ENCODE measurements around the gene FANCI. TPM values are rescaled to one million over a fixed set of nuclear protein-coding genes. Genes with fewer than 3 reads are reported as not detected.

Gene FANCI
- total RNA-seq, 1 donor from 2014 or later, result 7.8 TPM

DNA sequence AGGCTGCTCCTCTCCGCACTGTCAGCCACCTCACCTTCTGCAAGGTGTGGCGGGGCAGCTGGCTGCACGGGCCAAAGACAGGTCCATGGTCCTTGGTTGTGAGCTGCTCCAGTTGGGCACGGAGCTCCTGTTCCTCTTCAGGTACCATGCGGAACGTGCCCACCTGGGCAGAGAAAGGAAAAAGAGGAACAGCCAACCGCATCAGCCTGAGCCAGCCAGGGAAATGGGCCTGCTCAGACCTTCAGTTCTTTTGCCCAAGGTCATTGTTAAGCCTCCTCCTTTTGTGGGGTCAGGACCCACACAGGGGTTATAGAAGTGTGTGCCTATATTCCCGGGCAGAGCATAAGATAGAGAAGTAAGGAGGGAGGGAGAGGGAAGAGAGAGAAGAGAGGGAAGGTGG lies 25.2 kb upstream of the FANCI start:
- no peaks in the 10 kb centered on the region for H3K36me3 ChIP-seq
- H3K4me3 ChIP-seq, result no peak overlapping the region
- H3K27me3 ChIP-seq (ENCODE audit: low read depth), result no peaks in the 10 kb centered on the region
- ATAC-seq (no peak), DNase-seq (no peak)
- TF ChIP-seq, protein P1, sequence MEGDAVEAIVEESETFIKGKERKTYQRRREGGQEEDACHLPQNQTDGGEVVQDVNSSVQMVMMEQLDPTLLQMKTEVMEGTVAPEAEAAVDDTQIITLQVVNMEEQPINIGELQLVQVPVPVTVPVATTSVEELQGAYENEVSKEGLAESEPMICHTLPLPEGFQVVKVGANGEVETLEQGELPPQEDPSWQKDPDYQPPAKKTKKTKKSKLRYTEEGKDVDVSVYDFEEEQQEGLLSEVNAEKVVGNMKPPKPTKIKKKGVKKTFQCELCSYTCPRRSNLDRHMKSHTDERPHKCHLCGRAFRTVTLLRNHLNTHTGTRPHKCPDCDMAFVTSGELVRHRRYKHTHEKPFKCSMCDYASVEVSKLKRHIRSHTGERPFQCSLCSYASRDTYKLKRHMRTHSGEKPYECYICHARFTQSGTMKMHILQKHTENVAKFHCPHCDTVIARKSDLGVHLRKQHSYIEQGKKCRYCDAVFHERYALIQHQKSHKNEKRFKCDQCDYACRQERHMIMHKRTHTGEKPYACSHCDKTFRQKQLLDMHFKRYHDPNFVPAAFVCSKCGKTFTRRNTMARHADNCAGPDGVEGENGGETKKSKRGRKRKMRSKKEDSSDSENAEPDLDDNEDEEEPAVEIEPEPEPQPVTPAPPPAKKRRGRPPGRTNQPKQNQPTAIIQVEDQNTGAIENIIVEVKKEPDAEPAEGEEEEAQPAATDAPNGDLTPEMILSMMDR (IDR thresholded peaks at IDR 0.05), result no peak
- H3K4me1 ChIP-seq, result no peaks in the 10 kb centered on the region
- H3K9me3 ChIP-seq, result no peaks in the 10 kb centered on the region
- intact Hi-C loops (cut with DNase I), result no loop called here
- H3K27ac ChIP-seq, result no peak overlapping the region

DNA sequence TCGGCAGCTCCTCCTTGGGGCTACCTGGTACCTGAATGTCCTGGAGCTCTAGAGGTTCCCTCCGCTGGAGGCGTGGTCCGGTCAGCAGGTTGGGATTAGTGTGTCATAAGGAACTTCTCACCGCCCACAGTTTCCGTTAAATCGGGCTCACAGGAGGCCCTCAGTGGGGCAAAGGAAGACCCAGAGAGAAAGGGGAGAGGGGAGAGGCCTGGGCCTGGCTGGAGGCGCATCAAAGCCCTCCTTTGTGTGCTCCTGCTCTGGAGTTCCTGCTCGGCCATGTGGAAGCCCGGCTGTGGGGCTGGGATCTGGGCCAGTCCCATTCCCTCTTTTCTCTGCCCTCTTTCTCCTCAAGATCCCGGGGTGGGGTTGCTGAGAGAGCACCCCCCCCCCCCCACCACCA lies 22.2 kb upstream of the FANCI start, which contains the start of gene RLBP1:
TSS of gene RLBP1 (minus strand) at position 37 of the 400 bp plus-strand sequence. CDS start 2,604 bp downstream, outside the sequence.
- intact Hi-C loops (cut with DNase I), result no loop called here
- Histone ChIP-seq H3K9me3 (no peaks in the 10 kb centered on the region), H3K27ac (no peak within 1 kb of the TSS), H3K36me3 (no peaks in the 10 kb centered on the region), H3K27me3 (ENCODE audit: low read depth) (no peaks in the 10 kb centered on the region), H3K4me1 (no peaks in the 10 kb centered on the region), H3K4me3 (no peak within 1 kb of the TSS)
- TF ChIP-seq, protein P1 (IDR thresholded peaks at IDR 0.05), result no peak
- no peak for DNase-seq
- ATAC-seq, result no peak

DNA sequence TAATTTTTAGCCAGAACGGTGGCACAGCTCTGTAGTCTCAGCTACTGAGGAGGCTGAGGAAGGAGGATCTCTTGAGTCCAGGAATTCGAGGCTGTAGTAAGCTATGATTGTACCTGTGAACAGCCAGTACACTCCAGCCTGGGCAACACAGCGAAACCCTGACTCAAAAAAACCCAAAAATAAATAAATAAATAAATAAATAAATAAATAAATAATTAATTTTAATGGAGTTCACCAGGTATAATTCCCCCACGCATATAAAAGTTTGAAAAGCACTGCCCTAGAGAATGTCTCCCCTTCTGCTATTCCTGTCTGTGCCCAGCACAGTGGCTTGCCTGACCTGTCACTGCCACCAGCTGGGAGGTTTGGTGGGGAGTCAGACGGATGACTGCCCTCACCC lies 18.2 kb upstream of the FANCI start:
- intact Hi-C loops (cut with DNase I), result no loop called here
- no peak for ATAC-seq
- Histone ChIP-seq H3K27me3 (ENCODE audit: low read depth) (no peaks in the 10 kb centered on the region), H3K36me3 (no peaks in the 10 kb centered on the region), H3K4me3 (no peak overlapping the region), H3K4me1 (no peaks in the 10 kb centered on the region), H3K27ac (no peak overlapping the region), H3K9me3 (no peaks in the 10 kb centered on the region)
- DNase-seq, result no peak
- TF ChIP-seq, protein P1 (IDR thresholded peaks at IDR 0.05), result no peak

DNA sequence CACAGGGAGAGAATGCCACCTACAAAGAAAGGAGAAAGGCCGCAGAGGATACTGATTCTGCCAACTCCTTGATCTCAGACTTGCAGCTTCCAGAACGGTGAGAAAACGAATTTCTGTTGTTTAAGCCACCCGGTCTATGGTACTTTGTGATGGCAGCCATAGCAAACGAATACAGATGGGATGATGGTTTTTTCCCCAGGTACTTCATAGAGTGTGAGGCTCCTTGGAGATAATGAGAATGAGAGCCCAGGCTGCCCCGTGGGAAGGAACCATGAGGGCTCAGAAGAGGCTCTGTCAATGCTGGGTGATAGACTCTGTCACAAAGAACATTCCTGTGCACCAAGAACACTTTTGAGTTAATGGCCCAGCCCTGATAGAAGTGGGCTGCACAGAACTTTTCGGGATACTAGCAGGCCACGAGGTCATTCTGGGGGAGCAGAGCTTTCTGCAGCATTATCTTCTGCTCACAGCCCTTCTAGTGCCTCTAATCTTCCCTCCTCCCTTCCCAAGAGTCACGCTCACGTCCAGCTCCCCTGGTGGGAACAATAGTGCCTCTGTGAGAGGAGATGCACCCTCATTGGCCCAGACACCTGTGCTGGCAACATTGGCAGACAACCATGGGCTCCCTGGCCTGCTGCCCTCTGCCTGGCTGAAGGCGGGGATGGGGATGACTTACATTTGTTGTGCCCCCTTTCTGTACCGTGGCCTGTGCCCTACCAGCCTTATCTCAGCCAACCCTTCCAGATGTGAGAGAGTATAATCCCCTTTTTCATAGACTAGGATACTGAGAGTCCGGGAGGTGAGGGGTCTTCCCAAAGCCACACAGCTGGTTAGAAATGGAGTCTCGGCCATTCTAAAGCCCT lies 17.2 kb upstream of the FANCI start:
- DNase-seq, result no peak

DNA sequence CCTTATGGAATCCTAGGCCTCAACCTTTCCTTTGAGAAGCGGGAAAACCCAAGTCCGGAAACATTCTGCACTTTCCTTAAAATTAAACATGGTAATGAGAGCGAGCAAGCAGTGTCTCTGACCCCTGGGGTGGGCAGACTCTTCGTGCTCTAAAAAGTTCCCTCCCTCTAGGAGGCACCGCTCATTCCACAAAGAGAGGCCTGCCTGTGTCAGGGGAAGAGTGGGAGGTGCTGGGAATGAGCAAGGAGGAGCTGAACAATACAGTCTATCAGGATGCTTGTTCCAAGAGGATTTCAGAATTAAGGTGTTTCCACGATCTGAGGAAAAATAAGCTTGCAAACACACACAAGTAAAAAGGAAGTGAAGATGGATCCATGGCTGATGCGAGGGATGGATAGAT lies 16.4 kb upstream of the FANCI start:
- Histone ChIP-seq H3K4me3 (no peak overlapping the region), H3K4me1 (no peaks in the 10 kb centered on the region), H3K27me3 (ENCODE audit: low read depth) (no peaks in the 10 kb centered on the region), H3K9me3 (no peaks in the 10 kb centered on the region), H3K36me3 (no peaks in the 10 kb centered on the region), H3K27ac (no peak overlapping the region)
- intact Hi-C loops (cut with DNase I), result no loop called here
- no peak for ATAC-seq
- TF ChIP-seq, protein P1 (IDR thresholded peaks at IDR 0.05), result no peak
- no peak for DNase-seq

More for the DNA sequence above, 17.2 kb upstream of the FANCI start:
- Histone ChIP-seq H3K36me3 (no peaks in the 10 kb centered on the region), H3K27ac (no peak overlapping the region), H3K4me1 (no peaks in the 10 kb centered on the region), H3K4me3 (no peak overlapping the region), H3K27me3 (ENCODE audit: low read depth) (no peaks in the 10 kb centered on the region), H3K9me3 (no peaks in the 10 kb centered on the region)
- intact Hi-C loops (cut with DNase I), result no loop called here
- TF ChIP-seq, protein P1 (IDR thresholded peaks at IDR 0.05), result no peak
- ATAC-seq, result no peak

Measured in lower lobe of right lung (tissue), 2 donors.